ENCODE results near the gene DEFB124.
"Not testable (repeated sequence)": the region's sequence is repeated elsewhere in the genome, so short reads cannot be mapped to it uniquely, and the experiment has no call there.

The DEFB124 gene, protein sequence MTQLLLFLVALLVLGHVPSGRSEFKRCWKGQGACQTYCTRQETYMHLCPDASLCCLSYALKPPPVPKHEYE

DNA sequence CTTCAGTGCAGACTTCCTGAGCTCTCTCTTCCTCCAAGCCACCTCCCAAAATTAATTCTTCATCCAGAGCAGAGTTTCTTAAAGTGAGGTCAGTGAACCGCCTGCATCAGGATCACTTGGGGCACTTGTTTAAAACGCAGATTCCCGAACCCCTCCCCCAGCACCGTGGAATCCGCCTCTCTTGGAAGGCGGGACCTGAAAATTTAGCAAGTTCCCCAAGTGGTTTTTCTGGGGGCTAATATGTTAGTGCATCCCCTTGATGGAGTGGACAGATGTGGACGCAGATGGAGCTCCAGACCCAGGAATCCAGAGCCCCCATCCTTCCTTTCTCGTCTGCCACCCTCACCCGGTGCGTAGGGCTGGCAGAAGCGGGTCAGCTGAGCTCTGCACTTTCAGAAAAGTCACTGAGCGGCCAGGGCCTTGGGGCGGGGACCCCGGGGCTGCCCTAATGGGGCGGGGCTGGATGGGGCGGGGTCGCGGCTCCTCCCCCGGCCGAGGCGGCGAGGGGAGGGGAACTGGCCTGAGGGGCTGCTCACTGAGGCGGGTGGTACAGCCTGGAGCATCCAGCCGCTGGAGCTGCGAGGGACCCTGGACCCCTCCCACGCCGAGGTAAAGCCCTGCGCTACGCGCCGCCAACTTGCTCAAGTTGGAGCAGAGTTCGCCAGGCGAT, at the start of gene DEFB124, which contains the start of gene REM1:
DEFB124 (minus strand) TSS at position 370 of the 670 bp plus-strand sequence. CDS start 2,114 bp downstream, outside the sequence.
REM1 (plus strand) TSS at position 531 of the 670 bp plus-strand sequence. CDS start 1,158 bp downstream, outside the sequence.
- no peak for DNase-seq (ENCODE audit: low spot score)

DNA sequence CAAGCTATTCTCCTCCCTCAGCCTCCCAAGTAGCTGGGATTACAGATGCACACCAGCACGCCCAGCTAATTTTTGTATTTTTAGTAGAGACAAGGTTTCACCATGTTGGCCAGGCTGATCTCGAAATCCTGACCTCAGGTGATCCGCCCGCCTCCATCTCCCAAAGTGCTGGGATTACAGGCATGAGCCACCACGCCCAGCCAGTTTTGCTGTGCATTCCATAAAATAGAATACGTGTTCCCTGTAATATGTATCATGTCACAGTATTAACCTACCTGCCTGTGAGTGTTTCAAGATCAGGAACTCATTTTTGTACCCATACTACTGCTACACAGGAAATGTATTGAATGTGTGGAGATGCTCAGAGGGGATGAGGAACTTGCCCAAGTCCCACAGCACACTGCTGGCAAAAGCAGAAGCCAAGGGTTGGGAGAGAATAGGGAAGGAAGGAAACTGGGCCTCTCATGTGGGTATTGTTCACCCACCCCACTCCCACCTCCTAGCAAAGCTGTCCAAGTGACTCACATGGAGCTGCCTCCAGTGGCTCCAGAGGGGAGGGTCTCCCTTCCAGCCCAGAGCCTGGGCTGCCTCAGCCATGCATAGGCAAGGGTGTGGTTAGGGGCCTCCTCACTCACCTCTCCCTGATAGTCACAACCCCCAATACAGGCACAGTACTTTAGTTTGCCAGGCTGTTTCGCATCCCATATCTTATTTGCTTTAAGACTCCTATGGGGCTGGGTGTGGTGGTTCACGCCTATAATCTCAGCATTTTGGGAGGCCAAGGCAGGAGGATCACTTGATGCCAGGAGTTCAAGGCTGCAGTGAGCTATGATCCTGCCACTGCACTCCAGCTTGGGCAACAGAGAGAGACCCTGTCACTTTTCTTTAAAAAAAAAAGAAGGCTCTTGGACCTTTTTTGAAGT, 48.7 kb upstream of the DEFB124 start:
- no peak for DNase-seq (ENCODE audit: low spot score)

DNA sequence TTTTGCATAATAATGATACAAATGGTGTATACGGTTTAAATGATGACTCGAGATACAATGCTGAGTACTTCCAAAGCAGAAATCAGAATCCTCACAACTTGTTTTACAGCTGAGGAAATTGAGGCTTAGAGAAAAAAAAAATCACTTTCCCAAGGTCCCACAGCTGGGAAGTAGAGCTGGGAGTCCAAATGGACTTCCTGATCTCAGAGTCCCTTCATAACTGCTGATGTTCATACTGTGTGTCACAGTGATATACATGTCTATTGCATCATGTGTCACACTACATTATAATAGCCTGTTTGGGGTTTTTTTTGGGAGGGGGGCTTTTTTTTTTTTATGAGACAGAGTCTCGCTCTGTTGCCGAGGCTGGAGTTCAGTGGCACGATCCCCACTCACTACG, 47.8 kb upstream of the DEFB124 start:
- no peak for DNase-seq (ENCODE audit: low spot score)

DNA sequence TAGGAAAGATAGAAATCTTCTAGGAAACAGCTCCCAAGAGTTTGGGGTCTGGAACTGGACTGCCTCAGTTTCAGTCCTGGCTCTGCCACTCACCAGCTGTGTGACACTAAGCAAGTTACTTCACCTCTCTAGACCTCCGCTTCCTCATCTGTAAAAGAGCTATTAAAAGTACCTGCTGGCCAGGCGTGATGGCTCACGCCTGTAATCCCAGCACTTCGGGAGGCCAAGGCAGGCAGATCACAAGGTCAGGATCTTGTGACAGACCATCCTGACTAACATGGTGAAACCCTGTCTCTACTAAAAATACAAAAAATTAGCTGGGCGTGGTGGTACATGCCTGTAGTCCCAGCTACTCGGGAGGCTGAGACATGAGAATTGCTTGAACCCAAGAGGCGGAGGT, 46.3 kb upstream of the DEFB124 start:
- not testable (repeated sequence) for DNase-seq (ENCODE audit: low spot score)

DNA sequence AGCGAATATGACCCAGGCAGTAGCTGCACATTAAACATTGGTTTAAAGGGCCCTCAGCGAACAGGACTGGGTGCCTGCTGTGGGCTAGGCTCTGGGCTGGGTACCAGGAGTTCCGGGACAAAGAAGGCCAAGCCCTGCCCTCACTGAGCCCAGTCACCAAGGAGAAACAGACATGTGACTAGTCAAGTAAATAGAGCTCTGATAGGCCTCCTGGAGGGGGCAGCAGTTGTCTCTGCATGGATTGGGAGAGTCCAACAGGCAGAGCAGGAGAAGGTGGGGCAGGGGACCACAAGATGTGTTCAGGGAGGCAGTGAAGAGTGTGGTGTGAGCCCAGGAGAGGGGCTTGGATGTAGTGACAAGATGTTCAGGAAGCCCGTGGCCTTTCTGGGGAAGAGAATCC, 42.4 kb upstream of the DEFB124 start:
- peak; percentile 60 for DNase-seq (ENCODE audit: low spot score)

DNA sequence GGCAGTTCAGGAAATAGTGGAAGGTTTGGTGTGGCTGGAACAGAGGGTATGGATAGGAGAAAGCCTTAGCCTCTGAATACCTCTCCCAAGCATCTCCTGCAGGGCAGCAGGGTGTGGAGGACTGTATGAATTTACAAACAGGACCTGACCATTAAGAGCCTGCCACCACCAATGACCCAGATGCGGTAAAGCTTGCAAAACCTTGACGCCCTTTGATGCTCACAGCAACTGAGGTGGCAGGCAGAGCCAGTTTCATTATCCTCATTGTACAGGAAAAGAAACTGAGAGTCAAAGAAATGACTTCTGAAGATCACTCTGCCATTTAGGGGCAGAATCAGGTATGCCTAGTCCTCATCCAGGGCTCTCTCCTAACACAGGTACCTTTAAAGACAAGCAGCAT, 41.7 kb upstream of the DEFB124 start:
- no peak for DNase-seq (ENCODE audit: low spot score)

DNA sequence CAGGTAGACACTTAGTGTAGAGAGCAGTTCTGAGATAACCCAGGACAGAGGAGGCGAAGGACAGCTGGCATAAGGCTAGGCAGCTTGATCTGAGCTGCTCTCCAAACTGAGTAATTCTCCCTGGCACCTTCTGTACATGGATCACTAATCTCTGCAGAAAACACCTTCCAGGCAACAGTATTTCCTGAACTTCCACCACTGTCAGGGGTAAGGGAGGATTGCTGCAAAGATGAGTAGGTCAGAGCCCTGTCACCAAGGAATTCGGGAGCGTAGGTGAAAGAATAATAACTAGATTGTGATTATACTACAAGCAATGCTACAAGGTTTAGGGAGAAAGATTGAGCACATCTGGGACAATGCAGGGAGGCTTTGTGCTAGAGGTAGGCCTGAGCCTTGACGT, 41.2 kb upstream of the DEFB124 start:
- DNase-seq (ENCODE audit: low spot score) = no peak

DNA sequence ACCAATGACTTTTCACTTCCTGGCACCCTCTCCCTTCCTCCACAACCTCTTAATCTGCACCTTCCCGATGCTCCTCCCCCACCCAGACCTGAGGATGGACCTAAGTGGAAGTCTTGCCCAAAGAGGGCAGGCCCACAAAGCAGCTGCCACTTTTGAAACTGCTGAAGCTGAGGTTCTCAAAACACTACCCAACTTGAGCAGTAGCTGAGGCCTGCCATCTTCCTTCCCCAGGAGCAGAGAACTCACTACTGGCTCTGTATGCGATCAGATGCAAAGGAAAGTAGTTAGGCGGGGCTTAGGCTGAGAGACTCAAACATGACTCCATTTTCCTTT, 40.8 kb upstream of the DEFB124 start:
- no peak for DNase-seq (ENCODE audit: low spot score)

DNA sequence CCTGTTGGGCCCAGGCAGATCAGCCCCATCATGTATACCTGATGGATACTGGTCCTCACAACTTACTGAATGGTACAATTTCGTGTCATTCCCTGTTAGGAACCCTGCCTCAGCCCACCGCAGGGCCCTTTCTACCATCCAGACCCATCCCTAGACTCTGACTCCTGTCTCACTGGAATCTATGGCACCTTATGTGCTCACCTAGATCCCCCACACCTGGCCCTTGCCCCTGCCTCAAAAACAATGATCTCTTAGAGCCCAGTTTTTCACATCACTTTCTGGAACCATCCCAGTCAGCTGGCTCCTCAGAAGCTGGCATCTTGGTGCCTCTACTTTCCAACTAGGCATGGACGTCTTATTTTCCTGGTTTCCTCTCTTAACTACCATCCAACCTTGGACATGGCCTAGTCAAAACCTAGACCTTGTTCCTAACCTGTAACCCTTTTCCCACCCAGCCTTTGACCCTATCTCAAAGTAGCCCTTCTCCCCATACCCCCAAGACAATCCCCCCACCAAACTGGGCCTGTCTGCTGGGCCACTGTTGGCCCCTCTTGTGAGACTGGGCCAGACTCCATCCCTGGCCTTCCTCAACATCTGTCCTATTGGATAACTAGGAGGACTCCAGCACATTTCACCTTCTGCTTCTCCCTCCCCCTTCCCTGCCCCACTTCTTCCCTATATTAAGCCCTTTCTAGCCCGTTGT, 40.3 kb upstream of the DEFB124 start:
- DNase-seq (ENCODE audit: low spot score) = no peak

DNA sequence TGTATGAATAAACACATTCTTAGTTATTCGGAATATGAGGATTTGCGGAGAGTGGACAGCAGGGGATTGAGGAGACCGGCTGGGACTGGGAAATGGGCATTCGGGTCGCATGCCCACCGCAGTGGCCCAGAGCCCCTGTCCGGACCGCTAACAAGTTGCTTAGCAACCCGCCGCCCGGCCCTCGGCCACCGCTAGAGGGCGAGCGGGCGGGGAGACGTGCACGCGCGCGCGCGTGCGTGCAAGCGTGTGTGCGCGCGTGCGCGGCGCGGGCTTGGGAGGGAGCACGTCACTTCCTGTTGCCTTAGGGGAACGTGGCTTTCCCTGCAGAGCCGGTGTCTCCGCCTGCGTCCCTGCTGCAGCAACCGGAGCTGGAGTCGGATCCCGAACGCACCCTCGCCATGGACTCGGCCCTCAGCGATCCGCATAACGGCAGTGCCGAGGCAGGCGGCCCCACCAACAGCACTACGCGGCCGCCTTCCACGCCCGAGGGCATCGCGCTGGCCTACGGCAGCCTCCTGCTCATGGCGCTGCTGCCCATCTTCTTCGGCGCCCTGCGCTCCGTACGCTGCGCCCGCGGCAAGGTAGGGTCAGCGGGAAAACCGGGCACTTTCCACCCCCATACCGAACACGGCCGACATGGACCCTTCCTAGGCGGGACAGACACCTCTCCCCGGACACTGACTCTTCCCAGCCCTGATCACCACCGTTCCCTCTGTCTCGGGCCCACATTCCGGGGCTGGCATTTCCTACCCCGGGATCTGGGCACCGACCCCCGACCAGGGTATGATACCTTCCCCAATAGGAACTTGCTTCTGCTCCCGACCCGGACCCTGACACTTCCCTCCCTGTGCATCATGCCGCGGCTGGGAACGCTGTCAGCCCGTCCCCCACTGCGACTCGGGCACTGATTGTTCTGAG, 39.5 kb upstream of the DEFB124 start, which contains the start of gene HM13:
HM13 (plus strand) TSS at position 289 of the 918 bp plus-strand sequence; CDS start at position 399, 110 bp downstream.
- peak; percentile 96 for DNase-seq (ENCODE audit: low spot score)

DNA sequence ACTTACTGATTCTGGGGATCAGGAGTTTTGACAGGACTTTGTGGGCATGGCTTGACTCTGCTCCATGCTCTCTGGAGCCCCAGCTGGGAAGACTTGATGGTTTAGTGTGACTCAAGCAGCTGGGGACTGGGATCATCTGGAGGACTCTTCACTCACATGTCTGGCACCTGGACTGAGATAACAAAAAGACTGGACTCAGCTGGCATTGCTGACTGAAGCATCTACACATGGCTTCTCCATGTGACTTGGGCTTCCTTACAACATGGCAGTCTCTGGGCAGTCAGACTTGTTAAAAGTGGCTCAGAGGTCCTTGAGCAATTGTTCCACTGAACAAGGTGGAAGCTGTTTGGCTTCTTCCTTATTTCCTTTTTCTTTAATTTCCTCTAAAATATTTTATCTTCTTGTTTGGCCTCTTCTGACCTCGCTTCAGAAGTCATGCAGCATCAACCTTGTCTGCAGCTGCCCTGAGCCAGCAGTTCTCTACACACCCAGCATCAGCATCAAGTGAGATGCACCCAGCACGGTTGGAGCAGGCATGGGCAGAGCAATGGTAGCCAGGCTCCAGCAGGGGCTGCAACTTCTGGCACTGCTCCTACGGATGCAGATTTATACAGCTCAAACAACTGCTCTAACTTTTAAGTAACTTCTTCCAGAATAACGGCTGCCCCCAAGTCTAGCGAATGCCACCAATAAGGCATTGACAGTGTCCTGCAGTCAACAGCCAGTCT, 33.8 kb upstream of the DEFB124 start:
- no peak for DNase-seq (ENCODE audit: low spot score)

DNA sequence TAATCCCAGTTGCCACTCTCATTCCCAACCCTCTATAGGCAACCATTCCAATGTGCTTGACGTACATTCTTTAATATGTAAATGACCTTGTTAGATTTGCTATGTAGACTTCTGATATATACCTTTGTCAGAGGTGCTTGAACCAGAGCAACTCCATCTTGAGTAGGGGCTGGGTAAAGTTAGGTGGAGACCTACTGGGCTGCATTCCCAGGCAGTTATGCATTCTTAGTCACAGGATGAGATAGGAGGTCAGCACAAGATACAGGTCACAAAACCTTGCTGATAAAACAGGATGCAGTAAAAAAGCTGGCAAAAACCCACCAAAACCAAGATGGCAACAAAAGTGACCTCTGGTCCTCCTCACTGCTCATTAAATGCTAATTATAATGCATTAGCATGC, 31.0 kb upstream of the DEFB124 start:
- no peak for DNase-seq (ENCODE audit: low spot score)

DNA sequence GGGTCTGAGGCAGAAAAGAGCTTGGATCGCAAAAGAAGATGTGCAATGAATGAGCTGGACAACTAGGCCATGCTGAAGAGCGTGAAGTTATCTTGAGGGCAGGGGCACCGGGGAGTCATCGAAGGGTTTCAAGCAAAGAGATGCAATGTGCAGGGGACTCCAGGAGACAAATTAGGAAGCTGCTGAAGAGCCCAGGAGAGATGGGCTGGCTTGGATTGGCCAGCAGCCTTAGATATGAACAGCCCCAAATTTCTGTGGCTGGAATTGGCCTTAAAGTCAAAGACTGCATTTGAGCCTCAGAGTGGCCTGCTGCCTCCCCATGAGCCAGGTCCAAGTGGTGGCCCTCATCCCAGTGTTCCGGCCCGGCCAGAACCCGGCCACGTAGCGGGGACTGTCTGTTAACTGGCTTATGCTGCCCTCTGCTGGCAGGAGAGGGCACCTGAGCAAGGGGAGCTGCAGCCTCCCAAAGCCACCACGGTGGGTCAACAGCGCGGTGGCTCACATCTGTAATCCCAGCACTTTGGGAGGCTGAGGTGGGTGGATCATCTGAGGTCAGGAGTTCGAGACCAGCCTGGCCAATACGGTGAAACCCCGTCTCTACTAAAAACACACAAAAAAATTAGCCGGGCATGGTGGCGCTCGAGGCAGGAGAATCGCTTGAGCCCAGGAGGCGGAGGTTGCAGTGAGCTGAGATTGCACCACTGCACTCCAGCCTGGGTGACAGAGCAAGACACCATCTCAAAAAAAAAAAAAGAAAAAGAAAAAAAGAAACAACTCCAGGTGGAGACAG, 28.2 kb upstream of the DEFB124 start:
- peak; percentile 78 for DNase-seq (ENCODE audit: low spot score)

DNA sequence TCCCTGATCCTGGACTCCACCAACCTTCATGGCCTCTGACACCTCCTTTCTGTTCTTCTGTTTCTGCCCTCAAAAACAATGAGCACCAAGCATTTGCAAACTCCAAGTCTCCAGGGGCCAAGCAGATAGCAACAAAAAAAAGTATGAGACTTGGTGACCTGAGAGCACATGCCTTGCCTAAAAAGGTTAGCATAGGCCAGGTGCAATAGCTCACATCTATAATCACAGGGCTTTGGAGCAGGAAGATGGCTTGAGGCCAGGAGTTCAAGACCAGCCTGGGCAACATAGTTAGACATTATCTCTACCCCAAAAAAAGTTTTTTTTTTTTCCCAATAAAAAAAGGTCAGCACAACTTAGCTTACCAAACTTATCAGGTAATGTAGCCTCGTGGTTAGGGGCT, 25.6 kb upstream of the DEFB124 start:
- no peak for DNase-seq (ENCODE audit: low spot score)

DNA sequence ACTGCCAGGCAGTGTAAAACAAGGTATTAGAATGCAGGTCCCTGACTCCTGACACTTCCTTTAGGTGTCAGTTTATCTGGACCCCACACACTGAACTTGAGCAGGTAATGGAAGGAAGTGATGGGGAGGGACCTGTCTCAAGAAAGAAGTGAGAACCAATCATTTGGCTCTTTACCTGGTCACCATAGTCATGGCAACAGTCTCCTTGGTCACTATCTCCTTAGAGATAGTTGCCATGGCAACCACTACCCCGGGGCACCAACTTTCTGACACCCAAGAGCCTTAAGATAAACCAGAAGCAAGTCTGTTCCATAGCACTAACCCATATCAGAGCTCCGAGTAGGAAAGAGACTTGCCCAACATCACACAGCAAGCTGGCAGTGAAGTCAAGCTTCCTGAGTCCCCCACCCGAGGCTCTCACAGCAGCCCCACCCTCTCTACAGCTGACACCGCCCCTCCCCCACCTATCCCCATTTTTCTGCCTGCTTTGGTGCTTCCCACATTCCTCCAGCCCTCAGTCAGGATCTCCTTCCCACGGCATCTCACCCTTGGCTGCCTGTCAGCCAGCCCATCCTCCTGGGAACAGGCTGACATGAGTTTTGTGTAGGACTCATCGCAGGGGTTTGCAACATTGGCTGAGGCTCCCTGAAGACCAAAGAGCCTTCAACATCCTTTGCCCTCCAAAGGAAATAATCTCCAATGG, 23.1 kb upstream of the DEFB124 start:
- DNase-seq (ENCODE audit: low spot score) = peak; percentile 86

DNA sequence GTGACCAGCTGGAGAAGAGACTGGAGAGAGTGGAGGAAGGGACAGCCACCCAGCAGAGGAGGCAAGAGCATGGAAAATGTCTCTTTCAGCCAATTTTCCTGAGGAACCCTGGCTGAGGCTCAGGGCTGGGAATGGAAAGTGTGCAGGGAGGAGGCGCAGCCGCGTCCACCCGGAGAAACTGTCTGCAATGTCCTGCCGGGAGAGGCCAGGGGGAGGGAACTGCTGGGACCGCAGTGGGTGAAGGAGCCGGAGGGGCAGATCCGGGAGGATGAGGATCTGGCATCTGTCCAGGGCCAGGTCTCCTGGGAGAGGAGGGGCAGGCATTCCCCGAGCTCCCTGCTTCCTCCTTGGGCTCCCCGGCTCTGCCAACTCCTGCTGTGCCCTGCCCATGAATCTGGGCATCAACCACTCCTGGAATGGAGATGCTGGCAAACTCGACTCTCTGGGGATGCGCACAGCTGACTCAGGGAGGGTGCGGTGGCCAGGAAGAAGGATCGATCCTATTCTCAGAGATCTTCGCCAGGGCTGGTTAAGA, 21.9 kb upstream of the DEFB124 start:
- DNase-seq (ENCODE audit: low spot score) = peak; percentile 55

DNA sequence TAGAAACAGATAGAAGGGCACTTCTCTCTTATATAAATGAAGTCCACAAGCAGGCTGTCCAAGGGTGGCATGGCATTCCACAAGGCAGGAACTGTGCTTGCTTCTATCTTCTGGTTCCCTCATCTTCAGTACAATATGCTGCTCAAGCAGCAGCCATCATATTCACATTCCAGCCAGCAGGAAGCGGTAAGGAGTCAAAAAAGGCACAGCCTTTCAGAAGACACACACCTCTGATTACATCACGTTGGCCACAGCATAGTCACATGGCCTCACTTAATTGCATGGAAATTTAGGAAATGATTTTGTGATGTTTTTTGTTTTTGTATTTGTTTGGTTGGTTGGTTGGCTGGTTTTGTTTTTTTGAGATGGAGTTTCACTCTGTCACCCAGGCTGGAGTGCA, 19.2 kb upstream of the DEFB124 start:
- DNase-seq (ENCODE audit: low spot score) = peak; percentile 51

DNA sequence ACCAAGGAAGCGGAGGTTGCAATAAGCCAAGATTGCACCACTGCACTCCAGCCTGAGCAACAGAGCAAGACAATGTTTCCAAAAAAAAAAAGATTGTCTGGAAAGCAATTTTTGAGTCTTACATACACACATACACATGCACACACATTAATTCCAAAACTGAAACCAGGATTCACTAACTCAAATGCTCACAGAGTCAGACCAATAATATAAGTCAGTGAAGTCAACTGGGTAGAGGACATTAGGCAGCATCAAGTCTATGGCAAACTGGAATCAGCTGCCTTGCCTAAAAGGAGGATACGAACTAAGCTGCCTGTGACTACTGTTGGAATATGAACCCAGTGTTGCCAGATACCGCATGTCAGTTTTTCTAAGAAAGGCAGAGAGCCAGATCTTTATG, 15.8 kb upstream of the DEFB124 start:
- no peak for DNase-seq (ENCODE audit: low spot score)

DNA sequence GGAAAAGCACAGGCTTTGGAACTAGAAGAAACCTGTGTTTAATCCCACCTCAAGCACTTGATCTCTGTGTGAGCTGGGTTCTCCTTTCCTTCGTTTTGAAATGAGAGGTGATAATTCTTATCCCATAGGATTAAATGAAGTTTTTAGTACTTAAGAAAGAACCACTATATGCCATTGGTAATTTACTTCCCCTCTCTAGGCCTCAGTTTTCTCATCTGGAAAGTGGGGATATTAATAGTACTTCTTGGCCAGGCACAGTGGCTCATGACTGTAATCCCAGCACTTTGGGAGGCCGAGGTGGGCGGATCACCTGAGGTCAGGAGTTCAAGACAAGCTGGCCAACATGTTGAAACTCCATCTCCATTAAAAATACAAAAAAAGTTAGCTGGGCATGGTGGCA, 14.2 kb upstream of the DEFB124 start:
- DNase-seq (ENCODE audit: low spot score) = no peak

Data from hepatic stellate cell (primary cell).